GM21447 (cell line): ENCODE data around the gene DHCR7.
"Not testable (repeated sequence)": the region's sequence is repeated elsewhere in the genome, so short reads cannot be mapped to it uniquely, and the experiment has no call there.

ENCODE experiments used
- ATAC-seq: cut with Tn5 transposase; IDR thresholded peaks from one replicate; pipeline ENCODE4 v1.9.1; 2021; ENCODE audit not compliant: unreplicated experiment

Gene DHCR7

GRCh38 chr11:71441251-71441650 lies 6.9 kb downstream of the DHCR7 start:
- no peak for ATAC-seq

DNA sequence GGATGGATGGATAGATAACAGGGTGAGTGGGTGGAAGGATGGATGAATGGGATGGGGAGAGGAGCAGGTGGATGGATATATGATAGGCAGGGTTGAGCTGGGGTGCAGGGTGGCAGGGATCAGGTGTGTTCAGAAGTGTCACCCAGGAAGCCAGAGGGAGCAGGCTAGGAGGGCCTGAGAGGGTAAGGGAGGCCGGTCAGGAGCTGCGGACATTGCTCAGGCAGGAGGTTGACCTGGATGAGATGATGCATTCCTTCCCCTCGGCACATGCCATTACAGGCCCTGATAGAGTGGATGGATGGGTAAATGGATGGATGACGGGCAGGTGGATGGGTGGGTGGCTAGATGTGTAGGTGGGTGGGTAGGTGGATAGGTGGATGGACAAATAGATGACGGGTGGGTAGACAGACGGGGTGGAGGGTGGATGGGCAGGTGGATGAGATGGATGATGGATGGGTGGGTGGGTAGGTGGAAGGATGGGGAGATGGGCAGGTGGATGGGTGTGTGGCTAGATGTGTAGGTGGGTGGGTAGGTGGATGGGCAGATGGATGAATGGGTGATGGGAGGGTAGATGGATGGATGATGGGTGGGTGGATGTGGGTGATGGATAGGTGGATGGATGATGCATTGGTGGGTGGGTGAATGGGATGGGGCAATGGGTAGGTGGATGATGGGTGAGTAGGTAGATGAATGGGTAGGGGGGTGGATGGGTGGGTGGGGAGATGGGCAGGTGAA lies 8.0 kb downstream of the DHCR7 start:
- no peak for ATAC-seq

DNA sequence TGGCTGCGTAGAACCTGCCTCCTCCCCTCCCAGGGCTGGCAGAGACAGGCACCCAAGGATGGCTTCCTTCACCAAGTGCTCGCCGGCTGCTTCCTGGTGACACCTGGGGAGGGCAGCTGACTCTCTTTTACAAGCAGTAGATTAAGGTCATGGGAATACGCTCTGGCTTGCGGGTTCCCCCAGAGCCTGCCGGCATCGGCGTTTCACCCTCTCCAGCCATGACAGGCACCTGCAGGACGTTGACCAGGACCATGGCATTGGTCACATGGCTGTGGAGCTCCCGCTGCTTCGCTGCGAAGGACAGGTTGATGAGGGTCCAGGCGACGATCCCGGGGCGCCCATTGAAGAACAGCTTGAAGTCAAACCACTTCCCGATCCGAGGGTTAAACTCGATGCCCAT lies 9.5 kb downstream of the DHCR7 start:
- ATAC-seq, result no peak

- ATAC-seq, result no peak
Measured at GRCh38 chr11:71437879-71438278, 10.3 kb downstream of the DHCR7 start.

DNA sequence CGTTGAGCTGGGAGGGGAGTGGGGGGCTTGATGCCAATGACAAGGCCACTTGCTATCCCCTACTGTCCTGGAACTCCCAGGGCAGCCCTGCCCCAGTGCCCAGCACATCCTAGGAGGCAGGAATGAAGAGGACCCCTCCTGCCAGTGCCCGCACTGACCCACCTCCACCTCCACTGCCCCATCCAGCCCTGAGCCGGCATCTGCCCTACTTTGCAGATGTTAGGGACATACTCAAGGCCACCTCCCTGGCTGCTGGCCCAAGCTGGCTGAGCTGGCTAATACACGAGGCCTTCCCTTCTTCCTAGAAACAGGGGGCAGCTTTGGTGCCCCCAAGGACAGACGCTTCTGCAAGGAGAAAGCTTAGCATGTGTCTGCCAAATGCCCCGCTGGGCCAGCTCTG lies 10.8 kb downstream of the DHCR7 start:
- ATAC-seq, result no peak

GRCh38 chr11:71436861-71437260 lies 11.3 kb downstream of the DHCR7 start:
- no peak for ATAC-seq

DNA sequence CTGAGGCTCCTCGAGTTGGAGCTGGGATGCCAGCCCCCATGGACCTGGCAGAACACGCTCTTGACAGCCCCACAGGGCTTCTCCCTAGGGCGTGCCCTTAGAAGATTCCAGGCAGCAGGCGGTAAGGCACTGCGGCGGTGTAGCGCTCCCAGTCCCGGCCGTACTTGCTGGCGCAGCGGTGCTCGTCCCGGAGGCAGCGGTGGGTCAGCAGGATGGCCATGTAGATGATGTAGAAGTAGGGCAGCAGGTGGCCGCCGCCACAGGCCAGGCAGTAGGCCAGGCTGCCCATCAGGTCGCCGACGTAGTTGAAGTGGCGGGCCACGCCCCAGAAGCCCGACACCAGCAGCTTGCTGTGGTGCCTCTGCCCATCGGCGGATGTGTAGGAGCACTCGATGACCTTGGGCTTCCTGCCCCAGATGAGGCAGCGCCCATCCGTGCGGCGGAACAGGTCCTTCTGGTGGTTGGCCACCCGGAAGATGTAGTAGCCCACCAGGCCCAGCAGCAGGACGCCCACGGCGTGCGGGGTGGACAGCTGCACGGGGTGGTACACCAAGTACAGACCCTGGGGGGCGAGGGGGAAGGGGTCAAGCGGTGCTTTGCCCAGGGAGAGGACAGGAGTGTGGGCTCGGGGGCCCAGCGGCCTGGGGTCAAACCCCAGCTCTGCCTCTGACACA lies 12.8 kb downstream of the DHCR7 start:
- no peak for ATAC-seq

GRCh38 chr11:71434576-71435130 lies 13.5 kb downstream of the DHCR7 start:
- no peak for ATAC-seq

DNA sequence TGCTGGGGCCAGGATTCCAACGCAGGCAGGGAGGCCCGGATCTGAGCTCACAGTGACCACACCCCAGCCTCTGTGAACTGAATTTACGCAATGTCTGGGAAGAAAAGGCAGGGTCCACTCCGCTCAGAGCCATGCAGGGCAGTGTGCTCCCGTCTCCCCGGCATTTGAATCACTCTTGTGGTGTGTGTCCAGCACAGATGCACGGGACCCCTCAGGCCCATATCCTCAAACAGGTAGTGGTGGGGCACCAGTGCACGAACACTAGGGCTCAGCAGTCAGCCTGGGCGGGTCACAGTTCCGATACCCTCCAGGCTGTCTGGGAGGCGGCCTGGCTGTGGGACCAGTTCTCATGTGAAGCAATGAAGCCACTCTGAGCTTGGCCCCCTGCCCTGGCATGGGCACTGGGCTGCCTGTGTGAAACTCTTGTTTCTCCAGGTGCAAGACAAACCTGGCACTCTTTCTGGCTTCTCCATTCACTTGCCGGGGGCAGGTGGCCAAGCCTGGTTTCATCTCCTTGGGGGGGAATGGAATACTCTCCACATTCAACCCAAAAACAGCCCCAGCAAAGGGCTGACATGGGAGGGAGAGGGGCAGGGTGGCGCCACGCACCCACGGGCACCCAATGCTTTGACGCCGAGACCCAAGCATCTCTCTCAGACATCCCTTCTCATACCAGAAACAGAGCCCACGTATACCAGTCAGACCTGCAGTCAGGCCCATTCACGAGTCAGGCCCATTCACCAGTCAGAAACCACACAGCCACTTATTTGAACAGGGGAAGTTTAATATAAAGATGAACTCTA lies 14.3 kb downstream of the DHCR7 start:
- ATAC-seq, result no peak

DNA sequence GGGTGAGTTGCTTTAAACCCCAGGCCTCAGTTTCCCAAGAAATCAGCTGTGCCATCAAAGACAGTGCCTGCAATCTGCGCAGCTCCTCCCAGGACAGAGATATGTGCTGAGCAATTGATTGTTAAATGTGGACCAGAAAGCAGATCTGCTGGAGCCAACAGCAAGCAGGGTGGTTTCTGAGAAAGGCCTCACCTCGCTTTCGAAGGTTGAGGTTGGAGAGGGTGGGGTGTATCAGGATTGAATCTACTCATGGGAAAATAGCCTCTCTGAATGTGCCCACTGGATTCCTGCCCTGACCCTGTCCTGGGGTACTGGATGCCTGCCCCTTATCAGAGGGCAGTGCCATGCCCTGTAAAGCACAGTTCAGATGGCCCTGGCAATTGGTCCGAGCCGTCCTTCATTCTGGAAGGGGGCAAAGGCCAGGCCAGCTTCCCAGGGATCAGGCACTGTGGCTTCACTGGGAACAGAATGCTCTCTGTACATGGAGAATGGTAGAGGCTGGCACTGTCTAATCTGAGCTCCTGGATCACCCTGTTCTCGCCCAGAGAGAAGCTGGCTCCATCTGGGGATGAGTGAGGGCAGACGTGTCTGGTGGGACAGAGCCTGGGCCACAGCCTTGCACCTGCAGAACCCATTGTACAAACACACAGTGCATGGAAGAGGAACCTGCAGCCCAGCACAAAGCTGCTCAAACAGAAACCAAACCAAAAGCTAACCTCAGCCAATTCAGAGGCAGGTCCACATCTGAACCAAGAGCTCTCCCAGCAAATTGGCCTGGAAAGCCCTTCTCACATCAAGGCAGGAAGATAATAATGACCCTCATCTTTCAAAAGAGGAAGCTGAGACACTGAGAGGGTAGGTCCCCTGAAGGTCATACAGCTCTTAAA lies 15.2 kb downstream of the DHCR7 start:
- no peak for ATAC-seq

DNA sequence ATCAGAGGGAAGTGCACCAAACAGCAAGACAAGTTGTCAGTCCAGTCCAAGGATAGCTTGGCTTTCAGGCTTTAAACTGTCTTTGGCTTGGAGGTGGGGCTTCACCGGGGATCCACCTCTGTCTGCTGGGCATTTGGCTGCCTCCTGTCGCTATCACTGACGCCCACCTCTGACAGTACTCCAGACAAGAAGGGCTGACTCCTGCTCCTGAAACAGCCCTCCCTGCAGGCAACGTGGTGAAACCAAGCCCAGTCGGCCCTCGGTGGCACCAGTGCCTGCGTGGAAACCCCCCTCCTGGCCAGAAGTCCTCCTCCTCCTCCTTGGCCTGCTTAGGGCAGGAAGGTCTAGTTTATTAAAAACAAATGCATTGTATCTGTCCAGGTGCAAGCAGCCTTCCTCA lies 16.9 kb downstream of the DHCR7 start:
- ATAC-seq, result no peak

DNA sequence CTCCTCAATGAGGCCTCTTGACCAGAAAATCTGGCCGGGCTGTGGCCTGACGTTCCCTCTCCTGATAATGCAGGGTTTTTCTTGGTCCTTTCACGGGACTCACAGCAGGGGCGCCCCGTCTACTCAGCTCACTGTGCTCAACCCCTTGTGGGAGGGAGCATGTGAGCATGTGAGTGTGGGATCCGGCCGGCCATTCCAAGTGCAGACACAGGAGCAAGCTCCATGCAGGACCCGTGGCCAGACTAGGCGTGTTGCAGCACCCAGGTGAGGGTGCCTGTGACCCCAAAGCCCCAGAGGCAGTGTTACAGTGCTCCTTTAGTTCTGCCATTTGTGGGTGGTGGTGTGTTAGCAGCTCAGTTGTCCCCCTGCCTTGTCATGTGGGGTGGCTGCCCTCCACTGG lies 18.0 kb downstream of the DHCR7 start:
- ATAC-seq, result no peak

GRCh38 chr11:71429701-71430100 lies 18.5 kb downstream of the DHCR7 start:
- no peak for ATAC-seq

GRCh38 chr11:71428861-71429435 lies 19.2 kb downstream of the DHCR7 start:
- no peak for ATAC-seq

DNA sequence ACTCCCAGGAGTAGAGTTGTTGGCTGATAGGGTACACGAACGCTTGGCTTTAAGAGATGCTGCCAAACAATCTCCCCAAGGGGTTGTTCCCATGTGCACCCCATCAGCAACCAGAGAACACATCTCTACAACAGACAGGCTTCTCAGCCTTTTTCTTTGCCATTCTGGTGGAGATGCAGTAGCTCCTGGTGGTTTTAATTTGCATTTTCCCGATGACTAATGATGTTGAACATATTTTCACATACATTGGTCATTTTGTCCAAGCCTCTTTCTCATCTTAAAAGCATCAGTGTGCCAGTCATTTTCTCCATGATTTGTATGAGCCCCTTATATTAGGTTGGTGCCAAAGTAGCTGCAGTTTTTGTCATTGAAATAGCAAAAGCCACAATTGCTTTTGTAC lies 21.8 kb downstream of the DHCR7 start:
- no peak for ATAC-seq

DNA sequence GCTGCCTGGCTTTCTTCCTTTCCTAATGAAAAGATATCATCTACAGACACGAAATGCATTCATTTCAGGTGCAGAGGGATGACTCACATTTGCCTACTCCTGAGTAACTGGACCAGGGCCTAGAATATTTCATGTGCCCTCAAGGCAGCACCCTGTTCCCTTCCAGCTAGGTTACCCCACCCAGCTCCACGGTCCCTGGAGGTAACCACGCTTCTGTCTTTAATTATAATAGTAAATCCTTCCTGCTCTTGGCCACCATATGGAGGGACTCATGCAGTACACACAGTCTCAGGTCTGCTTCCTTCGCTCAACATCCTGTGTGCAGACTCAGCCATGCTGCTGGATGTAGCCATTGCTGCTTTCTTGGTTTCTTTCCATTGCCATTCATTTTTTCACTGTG lies 22.3 kb downstream of the DHCR7 start:
- ATAC-seq, result no peak

- ATAC-seq, result no peak
Measured at GRCh38 chr11:71425409-71425808, 22.8 kb downstream of the DHCR7 start.

DNA sequence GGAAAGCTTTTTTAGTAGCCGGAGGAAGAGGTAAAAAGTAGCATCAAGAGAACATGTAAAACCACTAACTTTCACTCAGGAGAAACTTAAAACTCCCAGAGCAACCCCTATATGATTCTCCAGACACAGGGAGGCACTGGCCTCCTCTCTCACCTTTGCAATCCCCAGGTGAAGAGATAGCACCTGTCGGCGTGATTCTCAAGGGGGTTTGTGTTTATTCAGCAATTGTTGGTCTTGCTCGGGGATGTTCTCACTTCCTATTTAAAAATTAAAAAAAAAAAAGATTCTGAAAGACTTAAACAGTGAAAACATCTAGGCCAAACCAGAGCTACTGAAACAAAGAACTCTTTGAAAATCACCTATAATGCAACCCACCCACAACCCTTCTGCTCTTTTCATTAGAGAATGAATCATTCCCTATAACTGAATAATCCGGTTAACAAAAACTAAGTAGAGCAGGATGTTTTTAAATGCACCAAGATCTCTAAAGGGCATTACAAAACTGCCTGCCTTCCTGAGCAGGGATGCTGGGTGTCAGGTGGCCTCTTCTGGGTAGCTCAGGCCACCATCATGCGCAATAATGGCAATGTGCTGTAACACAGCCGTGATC lies 24.9 kb downstream of the DHCR7 start:
- ATAC-seq, result no peak

GRCh38 chr11:71422318-71422717 lies 25.9 kb downstream of the DHCR7 start:
- not testable (repeated sequence) for ATAC-seq

- ATAC-seq, result no peak
Measured at GRCh38 chr11:71421392-71421950, 26.7 kb downstream of the DHCR7 start.
